Medulla oblongata (tissue), 1 donor: ENCODE measurements around the gene KRT13.

Source experiments
- DNase-seq: peaks from one replicate; pipeline ENCODE4 v3.0.0-alpha.2; 2015; ENCODE audit errors: extremely low spot score

Gene KRT13

DNA sequence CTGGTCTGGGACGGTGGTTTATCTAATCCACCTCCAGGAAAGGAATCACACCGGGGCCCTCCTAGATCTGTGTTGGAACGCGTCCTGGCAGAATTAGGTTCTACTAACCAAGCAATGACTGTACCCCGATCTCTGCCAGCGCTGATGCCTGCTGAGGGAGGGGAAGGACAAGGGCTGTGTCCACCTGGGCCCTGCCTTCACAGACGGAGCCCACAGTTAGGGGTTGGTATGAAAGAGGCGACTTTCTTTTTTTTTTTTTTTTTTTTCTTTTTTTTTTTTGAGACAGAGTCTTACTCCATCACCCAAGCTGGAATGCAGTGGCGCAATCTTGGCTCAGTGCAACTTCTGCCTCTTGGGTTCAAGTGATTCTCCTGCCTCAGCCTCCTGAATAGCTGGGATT, 32.6 kb upstream of the KRT13 start:
- no peak for DNase-seq

DNA sequence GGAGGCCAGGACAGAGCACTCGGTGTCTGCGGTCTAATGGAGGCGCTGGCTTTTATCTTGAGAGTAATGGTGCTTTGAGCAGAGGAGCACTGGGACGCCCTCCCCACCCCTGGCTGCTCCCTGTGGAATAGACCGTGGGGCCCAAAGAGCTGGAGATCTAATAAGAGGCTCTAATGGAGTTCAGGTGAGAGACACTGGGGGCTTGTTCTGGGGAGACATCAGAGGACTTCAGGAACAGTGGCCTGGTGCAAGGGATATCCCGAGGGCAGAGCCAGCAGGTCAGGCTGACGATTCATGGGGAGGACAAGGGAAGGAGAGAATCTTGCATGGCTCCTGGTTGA, 32.2 kb upstream of the KRT13 start:
- DNase-seq = no peak

DNA sequence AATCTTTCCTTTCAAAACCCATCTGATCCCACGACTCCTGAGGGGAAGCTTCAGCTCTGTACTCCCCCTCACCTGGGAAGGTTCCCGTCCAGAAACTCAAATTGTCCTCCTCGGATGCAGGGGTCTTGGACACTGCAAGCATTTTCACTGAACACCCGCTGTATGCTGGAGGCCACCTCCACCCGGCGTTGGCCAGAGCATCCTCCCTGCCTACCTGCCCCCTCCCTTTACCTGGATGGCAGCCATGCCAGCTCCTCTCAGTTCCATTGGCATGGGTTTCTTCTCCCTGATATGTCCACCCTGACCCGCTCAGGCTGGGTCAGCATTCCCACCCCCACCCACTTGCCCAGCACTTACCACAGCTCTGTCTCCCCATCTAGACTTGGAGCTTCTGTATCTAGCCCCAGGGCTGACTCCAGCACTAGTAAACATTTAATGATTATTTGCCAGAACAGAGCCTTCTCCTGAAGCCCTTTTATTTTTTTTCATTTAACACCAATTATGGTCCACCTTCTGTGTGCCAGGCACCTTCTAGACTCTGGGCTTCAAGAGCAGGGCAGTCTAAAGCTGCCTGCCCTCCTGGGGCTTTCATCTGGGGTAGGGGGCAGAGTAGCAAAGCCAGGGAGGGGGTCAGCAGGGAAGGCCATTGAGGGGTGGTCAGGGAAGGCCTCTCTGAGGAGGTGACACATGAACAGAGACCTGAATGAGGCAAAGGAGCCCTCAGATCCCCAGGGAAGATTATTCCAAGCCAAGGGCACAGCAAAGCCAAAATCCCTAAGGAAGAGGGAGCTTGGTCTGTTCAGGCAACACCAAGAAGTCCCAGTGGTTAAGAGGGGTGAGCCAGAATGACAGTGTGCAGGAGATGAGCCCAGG, 31.6 kb upstream of the KRT13 start:
- DNase-seq = no peak

DNA sequence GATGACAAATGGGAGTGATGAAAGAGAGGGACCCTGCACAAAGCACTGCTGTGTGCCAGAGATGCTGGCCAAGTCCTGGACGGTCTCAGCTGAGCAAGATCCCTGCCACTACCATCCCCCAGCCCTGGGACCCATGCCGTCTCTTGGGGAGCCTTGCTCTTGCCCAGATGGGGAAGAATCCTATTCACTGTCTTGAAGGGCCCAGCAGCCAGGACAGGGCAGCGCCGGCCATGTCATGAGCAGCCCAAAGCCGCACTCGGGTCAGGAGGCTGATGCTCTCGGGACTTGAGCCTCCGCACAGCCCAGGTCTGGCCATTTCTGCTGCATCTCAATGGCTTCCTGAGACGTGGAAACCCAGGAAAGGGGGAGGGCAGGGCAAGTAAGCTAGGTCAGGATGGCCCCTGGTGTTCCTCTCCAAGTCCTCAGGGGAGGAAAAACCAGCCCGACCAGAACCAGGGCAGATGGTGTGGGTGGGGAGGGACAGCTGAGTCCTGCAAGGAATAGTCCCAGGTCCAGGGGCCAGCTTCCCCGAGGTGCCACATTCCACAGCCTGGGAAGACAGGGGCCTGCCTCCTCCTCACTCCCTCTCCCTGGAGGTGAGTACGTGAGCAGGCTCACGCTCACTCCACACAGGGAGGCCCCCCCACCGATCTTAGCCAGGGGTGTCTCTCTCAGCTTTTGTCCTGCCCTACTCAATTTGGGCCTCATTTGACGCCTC, 30.5 kb upstream of the KRT13 start:
- no peak for DNase-seq

DNA sequence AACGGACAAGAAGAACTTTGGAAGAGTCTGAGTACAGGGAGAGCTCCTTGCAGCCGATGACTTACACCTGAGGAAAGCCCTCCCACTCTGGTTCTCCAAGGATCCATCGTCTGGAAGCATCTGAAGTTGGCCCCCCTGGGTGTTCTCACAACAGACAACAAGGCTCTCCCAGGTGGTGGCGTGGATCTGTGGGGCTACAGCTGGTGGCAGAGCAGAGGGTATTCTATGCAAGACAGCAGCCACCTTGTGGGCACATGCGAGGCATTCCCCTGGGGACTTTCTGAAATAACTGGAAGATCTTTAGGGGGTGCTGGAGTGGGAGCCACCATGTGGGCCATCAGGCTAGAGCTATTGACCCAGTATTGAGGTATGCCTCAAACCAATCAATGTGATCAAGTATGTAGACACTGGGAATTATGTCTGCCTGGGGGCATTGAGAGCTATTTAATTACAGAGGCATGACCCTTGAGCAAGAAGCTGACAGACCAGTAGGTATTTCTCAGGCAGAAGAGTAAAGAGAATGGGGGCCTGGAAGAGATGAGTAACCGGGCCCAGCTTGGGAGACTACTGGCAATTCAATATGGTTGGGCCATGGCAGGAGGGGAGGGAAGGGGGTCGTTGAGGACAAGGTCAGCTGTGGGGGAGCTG, 29.6 kb upstream of the KRT13 start:
- no peak for DNase-seq

DNA sequence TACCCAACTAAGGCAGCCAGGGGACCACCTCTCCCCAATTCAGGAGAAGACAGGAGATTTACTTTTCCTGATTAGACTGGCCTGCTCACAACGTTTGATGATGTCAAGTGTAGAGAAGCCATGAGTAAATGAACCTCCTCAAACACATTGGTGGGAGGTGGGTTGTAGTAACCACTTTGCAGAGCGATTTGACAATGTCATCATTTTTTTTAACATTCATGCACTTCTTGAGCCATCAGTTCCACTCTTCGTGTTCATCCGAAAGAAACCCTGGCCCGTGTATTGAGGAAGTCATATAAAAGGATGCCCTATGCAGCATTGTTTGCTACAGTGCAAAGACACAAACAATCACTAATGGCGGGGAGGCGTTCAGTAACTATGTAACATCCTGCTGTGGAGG, 28.2 kb upstream of the KRT13 start:
- no peak for DNase-seq

DNA sequence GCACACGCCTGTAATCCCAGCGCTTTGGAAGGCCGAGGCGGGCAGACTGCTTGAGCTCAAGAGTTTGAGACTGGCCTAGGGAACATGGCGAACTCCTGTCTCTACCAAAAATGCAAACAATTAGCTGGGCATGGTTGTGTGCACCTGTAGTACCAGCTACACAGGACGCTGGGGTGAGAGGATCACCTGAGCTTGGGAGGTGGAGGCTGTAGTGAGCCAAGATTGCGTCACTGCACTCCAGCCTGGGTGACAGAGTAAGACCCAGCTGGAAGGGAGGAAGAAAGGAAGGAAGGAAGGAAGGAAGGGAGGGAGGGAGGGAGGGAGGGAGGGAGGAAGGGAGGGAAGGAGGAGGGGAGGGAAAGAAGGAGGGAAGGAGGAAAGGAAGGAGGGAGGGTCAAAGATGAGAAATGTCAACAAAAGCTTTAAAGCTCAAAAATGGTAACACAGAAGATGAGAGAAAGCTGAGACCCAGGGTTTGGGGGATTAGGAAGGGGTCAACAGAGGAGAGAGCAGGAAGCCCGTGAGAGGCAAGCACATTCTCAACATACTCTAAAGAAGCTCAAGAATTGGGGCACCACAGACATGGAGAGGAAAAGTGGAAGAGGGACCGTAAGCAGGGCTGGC, 27.6 kb upstream of the KRT13 start:
- no peak for DNase-seq

DNA sequence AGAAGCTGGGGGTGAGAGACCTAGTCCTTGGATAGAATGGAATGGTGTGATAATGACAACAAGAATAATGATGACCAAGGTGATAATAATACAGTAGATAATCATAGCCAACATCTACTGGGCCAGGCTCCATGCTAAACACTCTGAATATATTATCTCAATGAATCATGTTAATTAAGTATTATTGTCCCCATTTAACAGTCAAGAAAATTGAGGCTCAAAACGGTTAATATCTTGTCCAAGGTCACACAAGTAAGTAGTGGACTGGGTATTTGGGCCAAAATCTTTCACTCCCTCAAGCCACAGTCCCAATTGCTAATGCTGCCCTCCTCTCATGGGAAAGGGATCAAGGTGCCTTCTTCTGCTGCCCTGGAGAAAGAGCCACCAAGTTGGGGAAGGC, 26.6 kb upstream of the KRT13 start:
- DNase-seq = no peak

DNA sequence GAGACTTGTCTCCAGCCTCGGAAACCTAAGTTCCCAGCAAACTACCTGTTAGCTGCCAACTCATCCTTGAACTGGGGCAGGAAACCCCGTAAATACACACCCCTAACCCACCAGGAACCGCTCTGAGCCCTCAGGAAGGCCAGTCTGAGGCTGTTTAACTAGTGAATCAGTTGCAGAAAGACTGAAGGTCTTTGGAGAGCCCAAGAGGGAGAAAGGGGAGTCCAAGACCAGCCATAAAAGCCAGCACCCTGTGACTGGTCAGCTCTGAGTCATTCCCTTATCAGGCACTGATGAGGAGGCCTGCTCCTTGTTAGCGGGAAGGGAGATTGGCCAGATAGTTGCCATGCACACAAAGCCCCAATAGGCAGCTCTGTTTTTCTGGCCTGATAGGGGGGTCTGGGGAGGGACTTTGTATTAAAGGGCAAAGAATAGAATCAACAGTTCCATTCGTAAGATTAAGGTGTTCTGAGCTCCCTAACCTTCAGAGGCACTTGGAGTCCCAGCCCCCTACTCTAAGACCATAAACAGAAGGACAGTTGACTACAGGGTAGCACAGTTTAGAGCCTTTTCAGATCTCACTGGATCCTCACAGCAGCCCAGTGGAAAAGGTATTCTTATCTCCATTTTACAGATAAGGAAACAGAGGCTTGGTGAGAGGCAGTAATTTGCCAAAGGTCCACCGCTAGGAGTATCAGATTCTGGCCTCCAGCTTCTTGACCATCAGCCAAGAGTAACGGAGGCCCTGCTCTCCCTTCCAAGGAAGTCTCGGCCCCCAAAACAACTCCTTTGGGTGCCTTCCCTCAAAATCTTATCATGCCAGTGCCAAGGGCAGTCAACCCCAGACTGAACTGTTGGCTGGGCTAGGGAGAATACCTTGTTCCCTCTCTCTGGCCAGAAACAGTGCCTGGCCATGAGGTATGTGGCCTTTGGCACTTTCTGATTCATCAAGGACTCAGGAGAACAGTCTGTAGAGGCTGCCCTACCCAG, 24.9 kb upstream of the KRT13 start:
- no peak for DNase-seq

DNA sequence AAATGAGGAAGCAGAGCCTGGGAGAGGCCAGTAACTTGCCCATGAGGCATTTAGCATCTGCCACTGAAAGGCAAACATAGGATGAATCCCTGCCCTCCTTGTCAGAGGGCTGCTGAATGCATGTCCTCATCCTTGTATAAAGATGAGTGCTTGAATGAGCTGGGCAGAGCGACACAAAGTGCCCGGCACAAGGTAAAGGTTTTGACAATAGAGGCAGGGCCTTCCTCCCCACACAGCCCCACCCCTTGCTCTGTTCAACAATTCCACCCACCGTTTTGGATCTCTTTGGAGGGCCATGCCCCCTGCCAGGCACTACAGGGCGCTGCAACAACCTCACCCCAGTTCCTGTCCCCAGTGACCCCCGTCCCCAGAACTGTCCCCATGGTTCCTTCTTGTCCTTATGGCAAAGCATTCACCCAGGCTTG, 24.1 kb upstream of the KRT13 start:
- DNase-seq = no peak

DNA sequence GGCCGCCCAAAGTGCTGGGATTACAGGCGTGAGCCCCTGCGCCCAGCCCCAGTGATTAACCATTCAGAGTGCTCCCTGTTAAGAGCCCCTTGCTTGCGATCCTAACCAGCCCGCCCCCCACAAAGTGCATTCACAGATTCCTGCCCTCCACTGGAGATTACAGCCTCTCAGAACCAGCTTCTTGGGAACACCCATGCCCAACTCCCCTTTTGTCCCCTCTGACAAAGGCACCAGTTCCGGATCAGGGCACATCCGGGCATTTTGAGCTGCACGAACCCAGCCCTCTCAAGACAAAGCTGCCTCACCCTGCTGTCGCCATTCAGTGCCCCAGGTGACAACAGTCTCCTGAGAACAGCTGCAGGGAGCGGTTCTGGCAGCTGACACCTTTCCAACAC, 23.5 kb upstream of the KRT13 start:
- DNase-seq = no peak

DNA sequence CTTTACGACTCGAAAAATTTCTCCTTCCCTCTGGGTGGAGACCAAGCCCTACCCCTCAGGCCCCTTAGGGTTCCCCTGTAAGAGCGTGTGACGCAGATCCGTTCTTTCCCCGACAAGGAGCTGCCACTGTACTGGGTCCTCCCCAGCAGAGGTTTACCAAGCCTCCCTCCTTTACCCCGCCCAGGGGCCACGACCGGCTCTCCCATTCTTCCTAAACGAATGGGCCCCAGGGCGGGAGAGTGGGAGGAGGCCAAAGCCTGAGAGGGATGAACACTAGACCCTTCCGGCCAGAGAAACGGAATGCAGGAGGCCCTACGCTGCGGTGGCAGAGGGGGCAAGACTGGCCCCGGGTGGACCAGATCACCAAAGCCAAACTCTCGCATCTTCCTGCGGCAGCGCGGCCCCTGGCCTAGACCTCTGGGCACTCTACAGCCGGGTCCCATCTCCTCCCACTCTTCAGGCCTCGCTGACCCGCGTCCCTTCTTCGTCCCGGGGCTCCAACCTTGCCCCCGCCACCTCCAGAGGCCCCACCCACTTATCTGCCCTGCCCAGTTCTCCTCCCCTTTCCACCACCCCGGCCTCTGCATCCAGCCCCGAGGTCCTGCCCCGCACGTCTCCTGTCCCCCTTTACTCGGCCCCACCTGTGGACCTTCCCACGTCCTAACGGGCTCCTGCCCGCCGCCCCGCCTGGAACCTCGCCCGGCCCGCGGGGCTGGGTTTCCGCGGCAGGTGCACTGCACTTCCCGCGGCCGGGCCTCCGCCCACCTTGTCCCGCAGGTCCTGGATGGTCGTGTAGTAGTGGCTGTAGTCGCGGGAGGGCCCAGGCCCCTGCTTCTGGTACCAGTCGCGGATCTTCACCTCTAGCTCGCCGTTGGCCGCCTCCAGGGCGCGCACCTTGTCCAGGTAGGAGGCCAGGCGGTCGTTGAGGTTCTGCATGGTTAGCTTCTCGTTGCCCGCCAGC, 21.9 kb upstream of the KRT13 start:
- DNase-seq = no peak

DNA sequence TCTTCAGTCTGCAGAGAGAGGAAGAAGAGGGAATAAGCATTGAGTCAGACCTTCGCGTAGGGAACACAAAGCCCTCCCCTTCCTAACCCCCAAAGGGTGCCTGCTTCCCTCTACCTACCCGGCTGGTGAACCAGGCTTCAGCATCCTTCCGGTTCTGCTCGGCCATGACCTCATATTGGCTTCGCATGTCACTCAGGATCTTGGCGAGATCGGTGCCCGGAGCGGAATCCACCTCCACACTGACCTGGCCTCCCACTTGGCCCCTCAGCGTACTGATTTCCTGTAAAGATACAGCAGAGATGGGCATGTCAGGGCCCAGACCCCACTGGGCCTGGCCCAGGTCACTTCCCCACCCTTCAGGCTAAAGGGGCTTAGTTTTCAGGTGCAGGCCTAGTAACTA, 18.8 kb upstream of the KRT13 start:
- no peak for DNase-seq

DNA sequence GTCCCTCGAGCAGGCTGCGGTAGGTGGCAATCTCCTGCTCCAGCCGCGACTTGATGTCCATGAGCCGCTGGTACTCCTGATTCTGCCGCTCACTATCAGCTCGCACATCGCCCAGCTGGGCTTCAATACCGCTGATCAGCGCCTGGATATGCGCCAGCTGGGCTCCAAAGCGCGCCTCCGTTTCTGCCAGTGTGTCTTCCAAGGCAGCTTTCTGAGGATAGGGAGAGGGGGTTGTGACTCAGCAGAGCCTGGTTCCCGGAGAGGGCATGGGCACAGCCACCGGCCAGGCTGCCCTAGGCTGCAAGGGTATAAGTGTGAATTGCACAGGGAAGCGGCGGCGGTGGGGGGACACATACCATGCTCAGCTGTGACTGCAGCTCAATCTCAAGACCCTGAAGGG, 18.4 kb upstream of the KRT13 start:
- no peak for DNase-seq

DNA sequence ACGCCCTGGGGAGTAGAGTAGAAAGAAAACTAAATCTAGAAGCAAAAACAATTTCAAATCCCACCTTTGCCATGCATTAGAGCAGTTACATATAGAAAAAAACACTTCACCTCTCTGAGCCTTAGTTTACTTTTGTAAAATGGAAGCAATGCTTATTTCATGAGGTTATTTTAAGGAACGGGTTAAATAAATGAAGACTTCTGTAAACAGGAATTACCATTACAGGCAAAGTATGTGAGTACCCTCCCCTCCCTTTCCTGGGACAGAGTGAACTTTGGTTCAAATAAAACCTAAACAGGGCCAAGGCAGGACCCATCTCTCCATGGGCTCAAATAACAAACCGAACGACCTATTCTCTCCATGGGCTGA, 17.8 kb upstream of the KRT13 start:
- DNase-seq = no peak

DNA sequence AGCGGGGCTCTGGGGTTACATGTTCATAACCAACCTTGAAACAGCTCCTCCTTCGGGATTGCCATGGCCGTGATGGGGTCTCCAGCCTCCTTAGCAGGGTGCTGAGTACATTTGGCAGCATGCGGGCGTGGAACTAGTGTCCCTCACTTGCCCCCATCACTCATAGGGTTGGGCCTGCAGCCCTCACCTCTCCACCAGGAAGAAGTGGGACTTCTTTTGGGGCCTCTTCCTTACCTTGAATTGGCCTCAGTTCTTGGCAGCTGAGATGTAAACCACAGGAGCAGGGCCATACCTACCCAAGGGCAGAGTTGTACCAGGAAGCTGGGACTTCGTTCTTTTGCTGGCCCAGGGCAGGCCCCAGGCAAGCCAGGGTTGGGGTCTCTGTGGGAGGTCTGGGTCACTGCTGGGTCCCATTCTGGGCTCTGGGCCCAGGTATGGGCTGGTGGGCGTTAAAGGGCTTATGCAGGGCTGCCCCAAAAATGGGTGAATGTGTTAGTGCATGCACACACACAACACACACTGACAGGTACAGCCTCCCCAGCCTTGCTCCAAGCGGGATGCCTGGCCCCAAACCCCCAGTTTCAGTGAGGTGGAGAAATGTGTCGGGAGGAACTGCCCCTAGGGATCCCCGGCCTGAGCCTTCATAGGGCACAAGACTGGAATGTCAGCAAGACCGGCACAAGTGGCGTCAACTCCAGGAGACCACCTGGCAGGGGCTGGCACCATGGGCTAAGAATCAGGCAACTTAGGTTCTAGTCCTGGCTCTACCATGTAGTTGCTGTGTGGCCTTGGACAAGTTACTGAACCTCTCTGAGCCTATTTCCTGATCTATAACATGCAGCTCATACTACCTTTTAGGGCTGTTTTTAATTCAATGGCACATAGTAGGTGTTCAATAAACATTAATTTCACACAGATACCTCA, 17.2 kb upstream of the KRT13 start:
- DNase-seq = no peak

DNA sequence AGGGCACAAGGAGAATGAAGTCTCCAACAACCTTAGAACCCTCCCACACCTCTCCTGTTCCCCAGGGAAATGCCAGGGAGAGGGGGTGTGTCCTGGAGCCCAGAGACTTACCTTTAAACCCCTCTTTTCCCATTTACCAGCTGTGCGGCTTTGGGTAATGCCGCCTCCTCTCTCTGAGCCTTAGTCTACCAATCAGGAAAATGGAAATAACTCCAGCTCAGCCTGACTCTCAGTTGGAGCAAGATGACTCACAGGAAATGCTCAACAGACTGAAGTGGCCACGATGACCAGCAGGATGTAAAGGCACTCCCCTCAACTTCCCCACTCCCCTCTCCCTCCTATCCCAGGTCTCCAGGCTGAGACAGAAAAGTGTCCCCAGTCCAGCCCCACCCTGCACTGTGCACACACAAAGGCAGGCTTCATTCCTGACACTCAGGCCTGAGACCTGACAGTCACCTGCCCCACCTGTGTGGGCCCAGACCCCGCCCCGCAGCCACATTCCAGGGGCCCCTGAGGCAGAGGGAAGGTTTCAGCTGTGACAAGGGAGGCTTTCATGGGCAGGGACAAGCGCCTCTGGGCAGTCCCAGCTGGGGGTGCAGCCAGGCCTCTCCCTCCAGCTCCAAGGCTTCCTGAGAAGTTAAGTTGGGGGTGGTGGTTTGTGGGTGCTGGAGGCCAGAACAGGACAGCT, 16.3 kb upstream of the KRT13 start:
- DNase-seq = no peak

DNA sequence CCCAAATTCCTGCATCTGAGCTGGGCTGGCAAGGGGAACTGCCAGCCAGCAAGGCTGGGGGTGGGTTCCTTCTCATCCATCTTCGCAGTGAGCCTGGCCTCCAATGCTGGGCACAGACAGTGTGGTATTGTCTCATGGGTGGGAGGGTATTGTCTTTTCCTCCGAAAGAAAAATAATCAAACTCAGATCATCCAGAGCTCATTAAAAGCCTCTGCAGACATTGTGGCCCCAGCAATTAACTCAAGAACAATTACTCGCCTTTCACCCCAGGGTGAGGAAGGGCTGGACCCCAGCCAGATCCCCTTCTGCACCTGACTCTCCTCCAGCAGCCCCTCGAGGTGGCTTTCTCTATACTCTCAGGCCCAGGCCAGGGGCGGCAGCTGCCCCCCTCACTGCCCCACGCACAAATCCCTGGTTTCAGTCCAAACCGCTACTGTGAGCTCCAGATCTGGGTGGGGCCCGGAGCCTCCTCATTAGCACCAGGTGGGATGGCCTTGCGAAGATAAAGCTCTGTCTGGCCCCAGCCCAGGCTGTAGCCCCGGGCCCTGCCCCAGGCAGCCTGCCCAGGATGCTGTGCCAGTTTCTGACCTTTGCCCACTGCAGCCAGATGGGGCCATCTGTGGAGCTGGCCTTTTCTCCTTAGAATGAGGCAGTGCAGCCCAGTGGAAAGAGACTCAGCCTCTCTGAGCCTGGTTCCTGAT, 15.6 kb upstream of the KRT13 start:
- DNase-seq = no peak
